IMR-90 (cell line): Measurements from ENCODE around the gene HAUS5. TPM values are rescaled to one million over a fixed set of nuclear protein-coding genes. Genes with fewer than 3 reads are reported as not detected.
"Not testable (repeated sequence)": the region's sequence is repeated elsewhere in the genome, so short reads cannot be mapped to it uniquely, and the experiment has no call there.

Experiments used
- ATAC-seq: fragments of 200-7000 bp; cut with Tn5 transposase; 2 replicates; pipeline ENCODE4 v1.9.1; 2020; ENCODE audit warnings: low read depth, mild to moderate bottlenecking, moderate library complexity
- BruUV-seq: library from RNA; stranded (reverse); fragments of 400-500 nt; replicated peaks from 2 replicates; lab custom pipeline; 2021; lab: Mats Ljungman, UMichigan
- CTCF ChIA-PET: fragments of 300-600 bp; formaldehyde crosslinking; extraction: SDS; loops from one replicate; lab custom pipeline; 2021; ENCODE audit warnings: antibody characterized with exemption; lab: Yijun Ruan, JAX
- POLR2A ChIA-PET: fragments of 300-600 bp; sonication (Branson Sonifier 250); formaldehyde crosslinking; loops from one replicate; lab custom pipeline; 2022; ENCODE audit warnings: antibody characterized with exemption; ENCODE audit not compliant: unreplicated experiment; lab: Charles Lee
- DNase-seq: peaks from one replicate; pipeline ENCODE4 v3.0.0; 2013
- H2AFZ ChIP-seq: replicated peaks from 2 replicates; pipeline ENCODE3; 2013; ENCODE audit warnings: low read length, mild to moderate bottlenecking; ENCODE audit not compliant: poor library complexity
- H2AK5ac ChIP-seq: 2 replicates; pipeline ENCODE4 v1.6.1; 2013; ENCODE audit warnings: low read depth, low read length, inconsistent platforms
- H2AK9ac ChIP-seq: replicated peaks from 2 replicates; pipeline ENCODE3; 2013; ENCODE audit warnings: mild to moderate bottlenecking, low read depth, low read length, moderate library complexity; ENCODE audit not compliant: poor library complexity
- H2BK120ac ChIP-seq: 2 replicates; pipeline ENCODE4 v1.6.1; 2013; ENCODE audit warnings: low read depth, low read length, inconsistent platforms
- H2BK15ac ChIP-seq: 3 replicates; pipeline ENCODE4 v1.6.1; 2013; ENCODE audit warnings: low read depth, low read length, inconsistent platforms
- H2BK20ac ChIP-seq: 2 replicates; pipeline ENCODE4 v1.6.1; 2013; ENCODE audit warnings: low read depth, mild to moderate bottlenecking, inconsistent platforms, low read length, moderate library complexity
- H2BK5ac ChIP-seq: 2 replicates; pipeline ENCODE4 v1.6.1; 2013; ENCODE audit warnings: mild to moderate bottlenecking, low read depth, low read length, inconsistent platforms; ENCODE audit not compliant: poor library complexity, severe bottlenecking
- H3K14ac ChIP-seq: replicated peaks from 2 replicates; pipeline ENCODE4 v1.6.1; 2013; ENCODE audit warnings: low read depth, low read length, inconsistent platforms
- H3K18ac ChIP-seq: 2 replicates; pipeline ENCODE4 v1.6.1; 2013; ENCODE audit warnings: low read depth, low read length, control low read depth
- H3K23ac ChIP-seq: 2 replicates; pipeline ENCODE4 v1.6.1; 2013; ENCODE audit warnings: low read depth, low read length, inconsistent platforms
- H3K27ac ChIP-seq: 2 replicates; pipeline ENCODE4 v1.5.1; 2013; ENCODE audit warnings: mild to moderate bottlenecking, control low read depth, low read length; ENCODE audit not compliant: insufficient read depth
- H3K27me3 ChIP-seq: 2 replicates; pipeline ENCODE4 v1.6.1; 2013; ENCODE audit warnings: low read length; ENCODE audit not compliant: control insufficient read depth, insufficient read depth
- H3K36me3 ChIP-seq: 2 replicates; pipeline ENCODE4 v1.6.1; 2013; ENCODE audit warnings: low read length, mixed read lengths; ENCODE audit not compliant: control insufficient read depth, insufficient read depth
- H3K4ac ChIP-seq: 2 replicates; pipeline ENCODE4 v1.6.1; 2013; ENCODE audit warnings: low read depth, low read length, inconsistent platforms
- H3K4me1 ChIP-seq: 2 replicates; pipeline ENCODE4 v1.6.1; 2013; ENCODE audit warnings: low read length, mixed read lengths; ENCODE audit not compliant: control insufficient read depth, insufficient read depth
- H3K4me2 ChIP-seq: 2 replicates; pipeline ENCODE4 v1.6.1; 2013; ENCODE audit warnings: low read depth, mild to moderate bottlenecking, control low read depth, low read length, moderate library complexity
- H3K4me3 ChIP-seq: 2 replicates; pipeline ENCODE4 v1.5.1; 2013; ENCODE audit warnings: low read depth, mild to moderate bottlenecking, control low read depth, low read length, moderate library complexity; ENCODE audit not compliant: insufficient read depth
- H3K56ac ChIP-seq: 2 replicates; pipeline ENCODE4 v1.6.1; 2013; ENCODE audit warnings: low read length, inconsistent platforms; ENCODE audit not compliant: insufficient read depth; ENCODE audit errors: extremely low read depth
- H3K79me1 ChIP-seq, 2 experiments: 2 replicates each; pipeline ENCODE4 v1.6.1; 2013; ENCODE audit warnings: low read length in 2 of 2, inconsistent platforms in 1 of 2, low read depth in 1 of 2
- H3K9ac ChIP-seq: 2 replicates; pipeline ENCODE4 v1.6.1; 2013; ENCODE audit warnings: low read depth, low read length, control low read depth
- H3K9me1 ChIP-seq: 2 replicates; pipeline ENCODE4 v1.6.1; 2013; ENCODE audit warnings: low read length, inconsistent platforms; ENCODE audit not compliant: insufficient read depth
- H3K9me3 ChIP-seq: 2 replicates; pipeline ENCODE4 v1.6.1; 2013; ENCODE audit warnings: low read length; ENCODE audit not compliant: control insufficient read depth, insufficient read depth
- H4K20me1 ChIP-seq: 2 replicates; pipeline ENCODE4 v1.6.1; 2013; ENCODE audit warnings: low read length, inconsistent platforms; ENCODE audit not compliant: insufficient read depth
- H4K5ac ChIP-seq: 2 replicates; pipeline ENCODE4 v1.6.1; 2013; ENCODE audit warnings: mild to moderate bottlenecking, low read depth, low read length, control low read depth
- H4K8ac ChIP-seq, 2 experiments: 2 replicates each; pipeline ENCODE4 v1.6.1; 2013; ENCODE audit warnings: low read depth in 2 of 2, low read length in 2 of 2, control low read depth in 1 of 2, inconsistent platforms in 1 of 2
- H4K91ac ChIP-seq: 2 replicates; pipeline ENCODE4 v1.6.1; 2013; ENCODE audit warnings: low read depth, low read length, inconsistent platforms; ENCODE audit not compliant: insufficient read depth
- CTCF ChIP-seq: conservative IDR thresholded peaks from 2 replicates; pipeline ENCODE4 v1.5.1; 2012; ENCODE audit warnings: mild to moderate bottlenecking, low read depth, low read length, improper control_type of control experiment
- RFX5 ChIP-seq: IDR thresholded peaks from 2 replicates; pipeline ENCODE4 v1.8.0; 2012; ENCODE audit warnings: low read depth, mild to moderate bottlenecking, low read length, moderate library complexity
- WGBS, 2 experiments: methylation state at CpG; one replicate each; pipeline versions ENCODE4 v1.1.5 to v1.1.7; 2013; ENCODE audit warnings: missing lambda C conversion rate in 2 of 2; ENCODE audit not compliant: insufficient read length in 1 of 2; ENCODE audit errors: extremely low coverage in 2 of 2; 5-methylcytosine and 5-hydroxymethylcytosine counted together
- dilution Hi-C: fragments of 300-500 bp; cut with HindIII; formaldehyde crosslinking; loops from one replicate; pipeline ENCODE4 v1.14.3; 2018; ENCODE audit warnings: low sequenced_read_pairs; ENCODE audit not compliant: unreplicated experiment
- in situ Hi-C: fragments of 300-500 bp; cut with MboI; formaldehyde crosslinking; loops from 3 replicates; pipeline ENCODE4 v1.14.3; 2019; ENCODE audit warnings: low sequenced_read_pairs, inconsistent platforms, mixed read lengths
- intact Hi-C: fragments of 100-400 bp; cut with micrococcal nuclease; formaldehyde crosslinking; loops from 2 replicates; pipeline ENCODE4 v1.10.0; 2022
- polyA plus RNA-seq, 3 experiments: library from polyadenylated mRNA; depleted of rRNA; stranded (reverse); fragments of >200 nt; gene quantifications; 2 replicates each; pipeline ENCODE4 v1.2.3, GENCODE V29; 2012; ENCODE audit warnings: low replicate concordance in 1 of 3
- total RNA-seq: library from RNA; depleted of rRNA; stranded (reverse); fragments of >200 nt; gene quantifications from 2 replicates; pipeline ENCODE4 v1.2.3, GENCODE V29; 2012

HAUS5 gene
- total and polyA plus RNA-seq, 2 of the 4 experiments (the other 2 are of a cell fraction), result 3.4 to 6.2 TPM

- Histone ChIP-seq H4K91ac (no peak overlapping the region), H3K4me1 (peaks cover 2% of the 10 kb centered on the region), H3K36me3 (peaks cover 17% of the 10 kb centered on the region), H3K27me3 (no peaks in the 10 kb centered on the region), H3K9me1 (peaks cover under 1% of the 10 kb centered on the region; the same call in 1 of the 2 replicates), H2AK9ac (no peak overlapping the region), H4K20me1 (0 out of 2 replicates have a peak, but pooled peaks cover 11% of the 10 kb centered on the region), H3K4me3 (no peak overlapping the region), H4K8ac (no peak overlapping the region), H2AK5ac (no peak overlapping the region), H3K79me1 (peaks cover 9 to 30% of the 10 kb centered on the region in 2 experiments), H3K4ac (no peak overlapping the region), H2BK15ac (no peak overlapping the region), H2BK20ac (no peak overlapping the region), H3K9ac (no peak overlapping the region), H2AFZ (no peak overlapping the region), H3K23ac (no peak overlapping the region), H3K4me2 (no peak overlapping the region), H3K27ac (no peak overlapping the region), H3K14ac (no peak overlapping the region), H3K9me3 (no peaks in the 10 kb centered on the region), H3K18ac (no peak overlapping the region), H2BK5ac (no peak overlapping the region), H2BK120ac (no peak overlapping the region), H3K56ac (no peak overlapping the region), H4K5ac (no peak overlapping the region)
- ATAC-seq (no peak), DNase-seq (no peak)
- TF ChIP-seq RFX5 (no peak), CTCF (no peak)
- dilution Hi-C loops (no loop called here), in situ Hi-C loops (no loop called here), intact Hi-C loops (no loop called here)
- ChIA-PET POLR2A (no interaction called here), CTCF (no interaction called here)
- 83% methylated on average over 5 of the region's 9 CpGs; no CpG with 5 or more reads in 1 of the 2 experiments for WGBS, 2 experiments
- no TSS peak for BruUV-seq
Measured at GRCh38 chr19:35650581-35650980, 38.0 kb downstream of the HAUS5 start.

DNA sequence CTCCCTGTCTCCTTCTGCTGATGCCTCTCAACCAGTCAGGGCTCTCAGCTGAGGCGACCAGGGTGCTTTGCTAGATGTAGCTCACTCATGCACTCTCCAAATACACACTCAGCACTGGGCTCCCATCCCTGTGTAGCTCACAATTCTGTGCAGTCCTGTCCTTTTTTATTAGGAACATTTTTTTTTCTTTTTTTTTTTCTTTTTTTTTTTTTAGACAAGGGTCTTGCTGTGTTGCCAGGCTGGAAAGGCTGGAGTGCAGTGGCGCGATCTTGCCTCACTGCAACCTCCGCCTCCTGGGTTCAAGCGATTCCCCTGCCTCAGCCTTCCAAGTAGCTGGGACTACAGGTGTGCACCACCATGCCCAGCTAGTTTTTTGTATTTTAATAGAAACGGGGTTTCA lies 42.3 kb downstream of the HAUS5 start:
- H2BK20ac ChIP-seq, H3K9me3 ChIP-seq, H3K4me3 ChIP-seq, H2BK15ac ChIP-seq, H2AK5ac ChIP-seq, H3K18ac ChIP-seq, H3K9me1 ChIP-seq, H3K56ac ChIP-seq, H3K23ac ChIP-seq, DNase-seq, CTCF ChIA-PET, H4K8ac ChIP-seq, H4K20me1 ChIP-seq, dilution Hi-C loops, H3K27me3 ChIP-seq, H2AK9ac ChIP-seq, H2AFZ ChIP-seq, H3K4me2 ChIP-seq, H4K5ac ChIP-seq, ATAC-seq, H2BK120ac ChIP-seq, H3K9ac ChIP-seq, H3K14ac ChIP-seq, H4K91ac ChIP-seq, BruUV-seq, H3K27ac ChIP-seq, H2BK5ac ChIP-seq, H3K4me1 ChIP-seq, H3K4ac ChIP-seq, in situ Hi-C loops, intact Hi-C loops: not testable (repeated sequence)
- peaks cover 15 to 16% of the 10 kb centered on the region in 2 experiments for H3K79me1 ChIP-seq
- WGBS, 2 experiments, result 88% methylated on average over 1 of the region's 6 CpGs; no CpG with 5 or more reads in 1 of the 2 experiments
- POLR2A ChIA-PET, result interaction anchor here (0.6 kb wide), 1 partner anchor 42 kb away, joined by 3 read pairs; no protein-coding TSS in a partner anchor
- H3K36me3 ChIP-seq, result peaks cover 41% of the 10 kb centered on the region
